OCI-LY7 (cell line): ENCODE measurements around the gene GJB4. TPM values are rescaled to one million over a fixed set of nuclear protein-coding genes. Genes with fewer than 3 reads are reported as not detected.
"Not testable (repeated sequence)": the region's sequence is repeated elsewhere in the genome, so short reads cannot be mapped to it uniquely, and the experiment has no call there.

ENCODE experiments used
- BruUV-seq: library from RNA; stranded (reverse); fragments of 400-500 nt; replicated peaks from 2 replicates; lab custom pipeline; 2021; lab: Mats Ljungman, UMichigan
- CTCF ChIA-PET: fragments of 300-600 bp; sonication (Branson Sonifier 250); formaldehyde crosslinking; loops from one replicate; lab custom pipeline; 2022; ENCODE audit warnings: antibody characterized with exemption; ENCODE audit not compliant: unreplicated experiment; lab: Charles Lee
- POLR2A ChIA-PET: fragments of 300-600 bp; sonication (Branson Sonifier 250); formaldehyde crosslinking; loops from one replicate; lab custom pipeline; 2022; ENCODE audit warnings: antibody characterized with exemption; lab: Charles Lee
- DNase-seq: peaks from one replicate; pipeline ENCODE4 v3.0.0-alpha.2; 2015; ENCODE audit warnings: low spot score
- H2AFZ ChIP-seq: fragments of 200-600 bp; sonication (generic), shearing (Covaris generic); 2 replicates; pipeline ENCODE4 v1.6.1; 2014; ENCODE audit warnings: mild to moderate bottlenecking, antibody characterized with exemption, low read length, moderate library complexity
- H3K27ac ChIP-seq: fragments of 200-600 bp; sonication (generic); 2 replicates; pipeline ENCODE4 v1.5.1; 2014; ENCODE audit warnings: mixed run types, low read depth, mild to moderate bottlenecking, moderate library complexity, low read length, inconsistent platforms; ENCODE audit not compliant: poor library complexity, severe bottlenecking
- H3K36me3 ChIP-seq: fragments of 200-600 bp; sonication (generic); 2 replicates; pipeline ENCODE4 v1.6.1; 2014; ENCODE audit warnings: mild to moderate bottlenecking, antibody characterized with exemption, low read length, moderate library complexity, mixed read lengths; ENCODE audit not compliant: insufficient read depth
- H3K4me1 ChIP-seq: fragments of 200-600 bp; sonication (generic); 2 replicates; pipeline ENCODE4 v1.5.1; 2014; ENCODE audit warnings: mild to moderate bottlenecking, low read length; ENCODE audit not compliant: insufficient read depth, poor library complexity, severe bottlenecking
- H3K4me2 ChIP-seq: fragments of 200-600 bp; sonication (generic); 2 replicates; pipeline ENCODE4 v1.6.1; 2014; ENCODE audit warnings: mild to moderate bottlenecking, low read length
- H3K4me3 ChIP-seq: fragments of 200-600 bp; sonication (generic); 2 replicates; pipeline ENCODE4 v1.5.1; 2014; ENCODE audit warnings: mild to moderate bottlenecking, low read depth, low read length; ENCODE audit not compliant: poor library complexity, severe bottlenecking
- H3K79me2 ChIP-seq: fragments of 200-600 bp; sonication (generic); 2 replicates; pipeline ENCODE4 v1.6.1; 2016; ENCODE audit warnings: low read depth, mild to moderate bottlenecking, low read length, moderate library complexity, mixed read lengths; ENCODE audit not compliant: insufficient read depth
- H3K9me2 ChIP-seq: fragments of 200-600 bp; sonication (generic); 2 replicates; pipeline ENCODE4 v1.6.1; 2016; ENCODE audit warnings: mild to moderate bottlenecking, low read length, mixed read lengths; ENCODE audit not compliant: insufficient read depth
- H3K9me3 ChIP-seq: fragments of 200-600 bp; sonication (generic); 2 replicates; pipeline ENCODE4 v1.6.1; 2014; ENCODE audit warnings: mild to moderate bottlenecking, mixed run types, low read length, mixed read lengths
- H4K20me1 ChIP-seq: fragments of 200-600 bp; sonication (generic); 2 replicates; pipeline ENCODE4 v1.6.1; 2014; ENCODE audit warnings: mild to moderate bottlenecking, antibody characterized with exemption, low read length, moderate library complexity, mixed read lengths; ENCODE audit not compliant: insufficient read depth
- CTCF ChIP-seq: fragments of 200-600 bp; sonication (generic); conservative IDR thresholded peaks from 2 replicates; pipeline ENCODE4 v1.5.1; 2014; ENCODE audit warnings: mild to moderate bottlenecking, antibody characterized with exemption, low read length, moderate library complexity, mixed read lengths
- EZH2phosphoT487 ChIP-seq: fragments of 200-600 bp; sonication (generic); IDR thresholded peaks from 2 replicates; pipeline ENCODE4 v1.6.1; 2018; ENCODE audit warnings: low read depth, borderline replicate concordance, mild to moderate bottlenecking, mixed run types, antibody characterized with exemption, low read length, moderate library complexity, mixed read lengths
- intact Hi-C: fragments of 100-400 bp; cut with micrococcal nuclease; formaldehyde crosslinking; loops from one replicate; pipeline ENCODE4 v1.10.0; 2022; ENCODE audit not compliant: unreplicated experiment
- total RNA-seq, 2 experiments: library from RNA; depleted of rRNA in 1 of 2; stranded (reverse); fragments of >200 nt in 1 of 2; shearing (Covaris generic) in 1 of 2; gene quantifications; 2 replicates each; pipeline ENCODE4 v1.2.3, GENCODE V29; 2014 to 2022

Gene GJB4
- total RNA-seq, 2 experiments from 2014 or later, result not detected

GRCh38 chr1:34736692-34737091, 22.8 kb upstream of the GJB4 start:
- Histone ChIP-seq H2AFZ (no peak overlapping the region), H3K79me2 (no peaks in the 10 kb centered on the region), H3K4me2 (no peak overlapping the region), H3K36me3 (no peaks in the 10 kb centered on the region), H3K4me3 (no peak overlapping the region), H3K27ac (no peak overlapping the region), H3K4me1 (no peaks in the 10 kb centered on the region), H3K9me2 (no peaks in the 10 kb centered on the region), H3K9me3 (no peaks in the 10 kb centered on the region), H4K20me1 (no peaks in the 10 kb centered on the region)
- intact Hi-C loops, result no loop called here
- no peak for DNase-seq
- no TSS peak for BruUV-seq
- CTCF ChIA-PET, result no interaction called here
- TF ChIP-seq EZH2phosphoT487 (no peak), CTCF (no peak)
- POLR2A ChIA-PET, result interaction anchor here (0.8 kb wide), 1 partner anchor 15 kb away, joined by 3 read pairs; no protein-coding TSS in a partner anchor

GRCh38 chr1:34737236-34737635, 22.3 kb upstream of the GJB4 start:
- POLR2A ChIA-PET, result interaction anchor here (0.6 to 0.8 kb wide), 2 partner anchors 16 to 150 kb away, joined by 3 read pairs; no protein-coding TSS in a partner anchor
- H3K36me3 ChIP-seq, BruUV-seq, H3K9me3 ChIP-seq, H3K4me2 ChIP-seq, H3K9me2 ChIP-seq, H4K20me1 ChIP-seq, H3K79me2 ChIP-seq, H3K27ac ChIP-seq, DNase-seq, intact Hi-C loops, CTCF ChIA-PET, H3K4me3 ChIP-seq, H2AFZ ChIP-seq, H3K4me1 ChIP-seq: not testable (repeated sequence)

- H3K36me3 ChIP-seq, result no peaks in the 10 kb centered on the region
- no peaks in the 10 kb centered on the region for H3K4me1 ChIP-seq
- H3K79me2 ChIP-seq, result no peaks in the 10 kb centered on the region
- no TSS peak for BruUV-seq
- ChIA-PET CTCF (no interaction called here), POLR2A (no interaction called here)
- no peak overlapping the region for H2AFZ ChIP-seq
- no peaks in the 10 kb centered on the region for H3K9me2 ChIP-seq
- no peaks in the 10 kb centered on the region for H3K9me3 ChIP-seq
- DNase-seq, result no peak
- no peak overlapping the region for H3K4me2 ChIP-seq
- no peaks in the 10 kb centered on the region for H4K20me1 ChIP-seq
- H3K4me3 ChIP-seq, result no peak overlapping the region
- no peak for TF ChIP-seq EZH2phosphoT487
- intact Hi-C loops, result loop anchor here (5.0 to 10.0 kb wide), 2 partner anchors 625 to 1107 kb away; no protein-coding TSS in a partner anchor
- H3K27ac ChIP-seq, result no peak overlapping the region
Measured at GRCh38 chr1:34739613-34740012, 19.9 kb upstream of the GJB4 start.
